ENCODE data around the gene GALNT18.

Gene GALNT18

GRCh38 chr11:11486423-11486822, 135.4 kb downstream of the GALNT18 start:
- DNase-seq, result no peak

DNA sequence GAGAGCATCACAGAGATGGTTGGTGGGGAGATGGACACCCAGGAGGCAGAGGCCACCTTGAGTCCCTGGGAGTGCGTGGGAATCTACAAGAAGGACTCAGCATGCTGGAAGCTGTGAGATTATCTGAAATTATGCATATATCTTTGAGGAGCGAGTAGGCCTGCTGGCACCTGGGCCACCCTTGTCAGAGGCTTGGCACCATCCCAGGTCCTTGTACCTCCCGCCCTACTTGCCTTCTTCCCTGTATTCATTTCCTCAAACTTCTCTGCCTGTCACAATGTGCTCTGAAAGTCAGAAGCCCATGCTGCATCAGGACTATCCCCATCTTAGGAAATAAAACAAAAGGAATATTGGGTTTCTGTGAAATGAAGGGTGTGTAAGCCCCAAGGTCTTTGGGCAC, 135.8 kb downstream of the GALNT18 start:
- no peak for DNase-seq

DNA sequence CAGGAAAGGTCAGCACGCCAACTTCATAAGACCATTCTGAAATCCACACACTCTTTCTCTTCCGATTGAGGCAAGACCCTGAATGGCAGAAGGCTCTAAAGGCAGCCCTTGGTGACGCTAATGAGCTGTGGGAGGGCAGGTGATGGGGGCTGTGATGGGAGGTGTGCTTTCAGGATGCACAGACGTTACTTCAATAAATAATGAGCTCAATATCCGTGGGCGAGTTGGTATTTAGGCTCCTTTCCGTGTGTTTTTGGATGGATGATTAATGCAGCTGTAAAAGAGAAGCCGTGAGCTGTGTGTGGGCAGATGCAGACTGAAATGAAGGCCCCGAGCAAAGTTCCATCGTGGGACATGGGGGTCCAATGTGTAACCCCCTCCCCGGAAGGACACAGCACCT, 138.2 kb downstream of the GALNT18 start:
- DNase-seq, result no peak

DNA sequence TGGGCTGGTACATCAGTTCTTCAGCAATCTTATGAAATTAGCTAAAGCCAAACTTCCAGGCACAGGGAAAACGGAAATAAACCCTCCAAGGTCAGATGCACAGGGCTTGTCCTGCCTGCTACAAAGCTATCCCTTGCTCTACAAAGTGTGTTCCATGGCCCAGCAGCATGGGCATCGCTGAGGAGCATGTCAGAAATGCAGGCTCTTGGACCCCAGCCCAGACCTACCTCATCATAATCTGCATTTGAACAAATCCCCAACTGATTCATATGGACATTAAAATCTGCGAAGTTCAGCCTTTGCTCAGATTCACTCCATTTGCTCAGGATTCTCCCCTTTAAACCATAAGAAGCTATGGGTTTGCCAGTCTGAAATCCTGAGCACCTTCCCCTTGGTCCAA, 139.1 kb downstream of the GALNT18 start:
- no peak for DNase-seq

GRCh38 chr11:11481371-11481770, 140.4 kb downstream of the GALNT18 start:
- no peak for DNase-seq

DNA sequence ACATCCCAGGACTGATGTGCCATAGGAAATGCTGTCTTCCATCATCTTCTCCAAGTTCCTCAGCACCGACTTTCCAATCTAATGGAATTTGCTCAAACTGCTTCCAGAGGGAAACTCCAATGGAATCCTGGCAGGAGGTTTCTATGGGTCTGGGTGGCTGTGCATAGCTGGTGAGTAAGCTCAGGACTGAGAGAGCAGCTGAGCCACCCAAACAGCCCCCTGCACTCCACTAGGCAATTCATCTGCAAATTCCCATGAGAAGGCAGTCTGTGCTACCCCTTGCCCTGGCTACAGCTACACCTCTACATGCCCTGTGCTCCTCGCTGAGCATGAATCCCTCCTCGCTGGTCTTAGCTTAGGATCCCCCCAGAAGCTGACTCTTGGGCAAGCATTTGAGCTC, 140.8 kb downstream of the GALNT18 start:
- DNase-seq, result no peak

DNA sequence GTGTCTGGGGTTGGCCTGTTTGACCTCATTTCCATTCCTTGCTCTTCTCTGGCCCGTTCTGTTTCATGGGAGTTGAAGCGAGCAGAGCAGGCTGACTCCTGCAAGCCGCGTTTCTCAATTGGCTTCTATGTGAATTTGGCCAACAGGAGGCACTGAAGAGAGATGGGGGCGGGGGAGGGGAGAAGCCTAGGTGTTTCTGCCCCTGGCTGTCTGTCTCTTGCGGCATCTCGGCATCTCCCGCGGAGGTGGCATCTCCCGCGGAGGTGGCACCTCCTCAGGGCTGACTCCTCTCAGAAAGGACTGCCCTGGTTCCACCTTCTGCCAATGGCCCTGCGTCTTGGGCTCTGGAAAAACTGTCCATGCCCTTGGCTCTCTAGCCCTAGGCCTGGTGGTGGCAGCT, 143.1 kb downstream of the GALNT18 start:
- no peak for DNase-seq

DNA sequence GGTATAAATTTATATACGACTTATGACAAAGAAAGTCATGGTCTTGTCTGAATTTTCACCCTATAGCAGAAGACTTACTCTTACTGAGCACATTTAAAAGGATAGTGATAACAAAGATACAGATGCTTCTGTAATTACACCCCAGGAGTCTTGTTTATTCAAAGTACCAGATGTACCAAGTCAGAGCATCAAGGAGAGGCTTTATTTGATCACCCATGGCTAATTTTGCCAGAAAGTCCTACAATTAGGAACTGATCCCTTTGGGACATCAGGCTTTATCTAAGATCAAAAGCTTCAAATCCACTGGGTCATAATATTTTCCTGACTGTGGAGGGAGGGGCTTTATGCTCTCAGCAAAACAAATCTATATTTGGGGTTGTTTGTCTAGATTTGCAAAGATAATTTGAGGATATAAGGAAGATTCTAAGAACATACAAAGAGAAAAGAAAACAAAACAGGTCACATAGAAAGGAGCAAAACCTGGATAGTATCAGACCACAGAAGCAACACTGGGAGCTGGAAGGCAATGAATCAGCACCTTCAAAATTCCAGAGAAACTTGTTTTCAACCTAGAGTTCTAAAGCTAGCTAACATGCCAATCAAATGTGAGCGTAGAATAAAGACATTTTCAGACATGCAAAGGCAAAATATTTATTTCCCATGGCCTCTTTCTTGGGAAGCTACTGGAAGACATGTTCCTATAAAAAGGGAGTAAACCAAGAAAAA, 143.9 kb downstream of the GALNT18 start:
- DNase-seq, result no peak

DNA sequence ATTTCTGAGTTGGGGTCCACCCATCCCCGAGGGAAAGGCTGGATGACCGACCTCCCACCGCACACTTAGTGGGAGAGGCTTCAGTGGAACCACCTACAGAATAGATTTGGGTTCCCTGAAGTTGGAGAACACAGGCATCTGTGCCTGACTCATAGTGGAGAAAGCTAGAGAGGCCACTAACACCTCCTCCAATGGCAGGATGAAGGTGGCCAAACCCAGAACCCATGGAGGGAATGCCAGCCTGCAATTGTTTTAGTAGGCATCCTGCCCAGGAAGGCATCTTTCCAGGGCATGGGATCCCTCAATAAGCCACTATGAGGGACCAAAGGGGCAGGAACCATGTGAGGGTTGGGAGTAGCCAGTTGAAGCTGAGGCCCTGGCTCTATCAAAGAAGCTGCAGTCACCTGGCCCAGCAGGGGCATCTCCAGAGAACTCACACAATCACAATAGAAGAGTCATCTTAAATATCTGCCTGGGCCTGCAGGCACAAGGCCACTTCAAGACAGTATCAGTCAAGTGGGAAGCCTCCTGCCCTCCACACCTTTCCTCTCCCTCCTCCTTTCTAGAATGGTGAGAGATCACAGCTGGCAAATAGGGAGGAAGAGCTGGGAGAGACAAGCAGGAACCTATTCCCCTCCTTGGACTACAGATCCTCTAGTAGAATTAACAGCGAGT, 144.7 kb downstream of the GALNT18 start:
- no peak for DNase-seq

DNA sequence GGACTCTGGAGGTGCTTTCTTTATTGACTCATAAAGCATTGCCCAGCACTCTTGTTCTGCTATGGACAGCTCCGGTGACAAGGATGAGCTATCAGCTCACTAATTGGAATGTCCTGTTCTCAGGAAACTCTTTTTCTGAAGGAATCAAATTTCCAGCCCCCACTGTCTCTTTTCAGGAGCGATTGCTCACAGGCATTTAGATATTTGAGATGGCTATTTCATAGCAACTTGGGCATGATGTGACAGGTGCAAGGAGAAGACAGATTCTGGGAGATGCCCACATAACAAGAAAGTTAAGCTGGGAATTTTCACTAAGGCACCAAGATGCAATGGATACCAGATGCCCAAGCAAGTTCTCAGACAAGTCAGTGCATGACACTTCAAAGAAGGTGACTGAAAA, 145.3 kb downstream of the GALNT18 start:
- no peak for DNase-seq

DNA sequence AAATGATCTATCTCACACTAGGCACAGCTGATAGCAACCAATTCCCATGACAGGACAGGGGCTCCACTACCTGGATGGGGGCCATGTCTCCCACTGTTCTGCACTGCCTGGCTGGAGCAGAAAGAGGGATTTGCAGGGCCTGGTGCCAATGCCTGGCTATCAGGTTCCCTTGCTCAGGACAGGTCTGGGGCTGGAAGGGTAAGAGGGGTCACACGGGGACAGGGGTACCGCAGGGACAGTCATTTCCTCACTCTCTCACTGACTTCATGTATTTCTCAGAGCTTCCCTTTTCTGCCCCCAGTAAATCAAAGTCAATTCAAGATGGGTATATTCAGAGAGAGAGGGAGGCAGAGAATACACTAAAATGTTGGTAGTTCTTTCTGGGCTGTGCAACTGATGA, 149.7 kb downstream of the GALNT18 start:
- DNase-seq, result no peak

GRCh38 chr11:11471201-11471600, 150.6 kb downstream of the GALNT18 start:
- no peak for DNase-seq

- DNase-seq, result no peak
Observed at GRCh38 chr11:11468954-11469353, 152.9 kb downstream of the GALNT18 start.

- no peak for DNase-seq
Observed at GRCh38 chr11:11467312-11467711, 154.5 kb downstream of the GALNT18 start.

GRCh38 chr11:11464555-11464954, 157.2 kb downstream of the GALNT18 start:
- DNase-seq, result no peak

DNA sequence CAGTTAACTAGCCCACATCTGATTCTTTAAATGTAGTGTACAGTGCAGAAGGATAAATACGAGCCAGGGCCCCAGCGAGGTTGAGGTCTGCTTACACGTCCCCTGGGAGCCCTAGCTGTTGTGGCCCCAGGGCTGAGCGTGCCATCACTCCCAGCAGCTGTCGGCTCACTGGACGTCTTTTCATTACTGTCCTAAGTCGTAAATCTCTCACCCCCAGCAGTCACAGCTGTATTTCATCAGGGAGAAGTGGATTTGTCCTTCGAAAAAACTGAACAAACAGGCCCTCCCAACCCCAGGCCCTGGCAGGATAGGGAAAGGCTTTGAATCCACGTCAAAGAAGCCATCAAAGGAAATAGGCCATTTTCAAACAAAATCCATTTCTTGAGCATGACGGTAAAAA, 158.4 kb downstream of the GALNT18 start:
- DNase-seq, result peak; percentile 12

DNA sequence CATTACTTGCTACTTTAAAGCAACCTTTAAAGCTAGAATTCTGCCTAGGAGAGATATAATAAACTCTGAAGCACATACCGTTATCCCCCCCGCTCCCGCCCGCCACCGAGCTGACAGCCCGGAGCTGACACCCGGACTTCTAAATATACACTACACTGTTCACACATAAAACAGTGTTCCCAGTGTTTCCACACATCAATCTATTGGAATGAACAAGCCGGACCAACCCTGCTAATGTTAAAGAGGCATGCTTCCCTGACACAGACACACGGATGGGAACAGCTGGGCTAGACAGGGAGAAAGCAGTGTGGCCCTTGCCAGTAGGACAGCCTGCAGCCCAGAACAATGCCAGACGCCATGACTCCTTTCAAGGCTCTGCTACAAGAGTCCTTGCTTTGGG, 160.3 kb downstream of the GALNT18 start:
- DNase-seq, result no peak

DNA sequence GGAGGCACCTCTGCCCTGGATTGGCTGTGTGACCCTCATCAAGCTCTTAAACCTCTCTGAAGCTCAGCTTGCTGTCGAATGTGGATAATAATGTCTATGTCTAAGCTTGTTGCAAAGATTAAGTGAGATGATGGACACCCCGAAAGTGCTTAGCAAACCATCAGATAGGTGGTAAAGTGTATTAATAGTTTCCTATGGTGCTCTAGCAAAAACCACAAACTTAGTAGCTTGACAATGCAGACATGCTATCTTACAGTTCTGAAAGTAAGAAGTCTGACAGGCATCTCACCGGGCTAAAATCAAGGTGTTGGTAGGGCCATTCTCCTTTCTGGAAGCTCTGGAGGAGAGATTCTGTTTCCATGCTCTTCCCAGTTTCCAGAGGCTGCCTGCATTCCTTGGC, 162.2 kb downstream of the GALNT18 start:
- no peak for DNase-seq

GRCh38 chr11:11458485-11458884, 163.3 kb downstream of the GALNT18 start:
- no peak for DNase-seq

GRCh38 chr11:11458001-11458400, 163.8 kb downstream of the GALNT18 start:
- no peak for DNase-seq

DNA sequence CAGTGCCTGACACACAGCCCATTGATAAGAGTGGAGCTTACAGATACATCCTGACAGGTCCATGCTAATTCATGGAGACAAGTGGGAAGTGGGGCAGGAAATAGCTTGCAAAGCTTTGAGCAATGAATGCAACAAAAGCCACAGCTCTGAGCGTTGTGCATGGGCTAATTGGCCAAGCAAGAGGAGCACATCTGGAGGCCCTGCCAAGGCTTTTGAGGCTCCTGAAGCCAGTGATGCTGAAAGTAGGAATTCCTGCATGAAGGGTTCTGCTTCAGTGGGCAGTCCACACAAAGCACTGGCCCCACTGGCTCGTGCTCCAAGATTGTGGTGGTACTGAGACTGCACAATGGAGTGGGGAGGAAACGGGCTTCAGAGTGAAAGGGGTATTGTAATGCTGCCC, 164.9 kb downstream of the GALNT18 start:
- no peak for DNase-seq

- DNase-seq, result no peak
Observed at GRCh38 chr11:11454671-11455223, 167.1 kb downstream of the GALNT18 start.

- no peak for DNase-seq
Observed at GRCh38 chr11:11451501-11452005, 170.3 kb downstream of the GALNT18 start.

DNA sequence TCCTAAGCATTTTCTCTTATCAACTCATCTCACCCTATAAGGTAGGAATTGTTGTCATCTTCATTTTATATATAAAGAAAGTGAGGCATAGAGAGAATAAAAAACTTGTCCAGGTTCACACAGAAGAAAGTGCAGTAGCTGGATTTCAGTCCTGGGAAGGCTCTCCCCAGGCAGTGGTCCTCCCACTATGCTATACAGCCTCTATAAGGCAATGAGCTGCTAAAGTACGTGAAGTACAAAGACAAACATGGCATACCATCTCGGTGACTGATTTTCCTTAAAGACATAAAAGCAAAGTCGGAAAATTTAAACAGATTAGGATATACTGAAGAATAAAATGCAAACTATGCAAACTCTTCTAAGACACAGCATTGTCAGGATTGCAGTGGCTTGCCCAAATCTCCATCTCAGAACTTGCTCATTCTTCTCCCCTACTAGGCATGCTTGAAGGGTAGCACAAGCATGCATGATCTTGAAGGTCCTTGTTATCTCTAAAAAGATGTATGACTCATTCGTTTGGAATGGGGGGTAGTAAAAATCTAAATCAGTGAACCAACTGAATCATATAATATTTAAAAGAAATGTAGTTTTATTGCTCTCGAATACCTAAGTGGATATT, 171.0 kb downstream of the GALNT18 start:
- DNase-seq, result no peak
